HepG2 (cell line): Measurements from ENCODE around the gene DNASE2. TPM values are rescaled to one million over a fixed set of nuclear protein-coding genes. Genes with fewer than 3 reads are reported as not detected.
A peak's percentile ranks its signal among the peaks of the same experiment; 100 is the strongest.

ENCODE experiments used
- EED ChIP-seq: sonication (generic); formaldehyde crosslinking; IDR thresholded peaks from 2 replicates; pipeline ENCODE4 v1.5.0; 2020; ENCODE audit warnings: mild to moderate bottlenecking, missing genetic modification reagents
- GZF1 ChIP-seq: sonication (generic); formaldehyde crosslinking; IDR thresholded peaks from 2 replicates; pipeline ENCODE4 v1.5.1; 2020; ENCODE audit warnings: mild to moderate bottlenecking, missing genetic modification reagents
- JARID2 ChIP-seq: sonication (generic); formaldehyde crosslinking; IDR thresholded peaks from 2 replicates; pipeline ENCODE4 v1.8.1; 2023; ENCODE audit warnings: missing genetic modification reagents, inconsistent platforms; ENCODE audit not compliant: insufficient replicate concordance
- SP4 ChIP-seq: sonication (generic); formaldehyde crosslinking; IDR thresholded peaks from 2 replicates; pipeline ENCODE4 v1.8.1; 2023; ENCODE audit warnings: mild to moderate bottlenecking, missing genetic modification reagents
- SRF ChIP-seq: IDR thresholded peaks from 2 replicates; pipeline ENCODE4 v1.6.1; 2011; ENCODE audit warnings: mild to moderate bottlenecking, low read depth, low read length, moderate library complexity
- SRY ChIP-seq: sonication (generic); formaldehyde crosslinking; IDR thresholded peaks from 2 replicates; pipeline ENCODE4 v1.8.0; 2022; ENCODE audit warnings: mild to moderate bottlenecking, missing genetic modification reagents
- TAF15 ChIP-seq: fragments of 200-400 bp; formaldehyde crosslinking; IDR thresholded peaks from one replicate; pipeline ENCODE4 v1.6.1; 2018; ENCODE audit warnings: mild to moderate bottlenecking, low read depth, low read length; ENCODE audit not compliant: poor library complexity, severe bottlenecking
- USF2 ChIP-seq, 2 experiments: sonication (generic) in 1 of 2; formaldehyde crosslinking in 1 of 2; IDR thresholded peaks; 2 replicates each; pipeline versions ENCODE4 v1.5.1 to v1.6.1; 2011 to 2020; ENCODE audit warnings: borderline replicate concordance in 1 of 2, low read depth in 1 of 2, low read length in 1 of 2, mild to moderate bottlenecking in 1 of 2, missing genetic modification reagents in 1 of 2, moderate library complexity in 1 of 2
- ZBTB21 ChIP-seq: sonication (generic); formaldehyde crosslinking; IDR thresholded peaks from 2 replicates; pipeline ENCODE4 v1.4.0; 2020; ENCODE audit warnings: missing genetic modification reagents
- ZBTB4 ChIP-seq: sonication (generic); formaldehyde crosslinking; IDR thresholded peaks from 2 replicates; pipeline ENCODE4 v1.4.0; 2020; ENCODE audit warnings: missing genetic modification reagents, mild to moderate bottlenecking, borderline replicate concordance
- ZGPAT ChIP-seq: IDR thresholded peaks from 2 replicates; pipeline ENCODE4 v1.6.1; 2016; ENCODE audit warnings: mild to moderate bottlenecking
- ZNF292 ChIP-seq: sonication (generic); formaldehyde crosslinking; IDR thresholded peaks from 2 replicates; pipeline ENCODE4 v1.8.1; 2022; ENCODE audit warnings: mild to moderate bottlenecking, low read depth, missing genetic modification reagents, borderline replicate concordance
- ZNF609 ChIP-seq: sonication (generic); formaldehyde crosslinking; IDR thresholded peaks from 2 replicates; pipeline ENCODE4 v1.4.0; 2020; ENCODE audit warnings: mild to moderate bottlenecking, missing genetic modification reagents, borderline replicate concordance
- ZNF776 ChIP-seq: sonication (generic); formaldehyde crosslinking; IDR thresholded peaks from 2 replicates; pipeline ENCODE4 v1.4.0; 2020; ENCODE audit warnings: mild to moderate bottlenecking, missing genetic modification reagents
- ZSCAN12 ChIP-seq: sonication (generic); formaldehyde crosslinking; IDR thresholded peaks from 2 replicates; pipeline ENCODE4 v1.9.0; 2021; ENCODE audit warnings: mild to moderate bottlenecking, missing genetic modification reagents
- polyA plus RNA-seq, 8 experiments: library from polyadenylated mRNA; depleted of rRNA in 3 of 8; stranded (reverse) in 7 of 8; unstranded in 1 of 8; fragments of >200 nt; fragmentation: Illumina TruSeq in 4 of 8; extraction: Trizol in 4 of 8; gene quantifications; 2 replicates each; pipeline versions ENCODE4 v1.2.1 to v1.2.3, GENCODE V29; 2011 to 2016; ENCODE audit warnings: low read depth in 4 of 8, missing spikeins in 1 of 8, mixed read lengths in 1 of 8; ENCODE audit not compliant: insufficient read depth in 1 of 8
- total RNA-seq, 5 experiments: library from RNA; depleted of rRNA; stranded (reverse); fragments of >200 nt; fragmentation: Illumina TruSeq; extraction: Trizol; gene quantifications; 2 replicates each; pipeline ENCODE4 v1.2.3, GENCODE V29; 2016; ENCODE audit warnings: low read depth in 1 of 5

DNASE2 gene
- total and polyA plus RNA-seq, 2 of the 13 experiments (the other 11 are each of a cell fraction or from before 2014, with no cell fraction given), result 7.5 to 16.2 TPM

- TF ChIP-seq ZNF609 (CRISPR knock-in tag) (peak; percentile 41; the same call in 1 of the 2 replicates), SP4 (CRISPR knock-in tag) (no peak), TAF15 (no peak), ZNF776 (CRISPR knock-in tag) (no peak), SRF (no peak), ZBTB4 (peak; percentile 78; the same call in 1 of the 2 replicates), ZSCAN12 (CRISPR knock-in tag) (no peak), USF2 (IDR thresholded peaks at IDR 0.05; ENCODE audit: low read depth, low read length) (no peak), USF2 (CRISPR knock-in tag; IDR thresholded peaks at IDR 0.05; ENCODE audit: borderline replicate concordance) (no peak), ZNF292 (CRISPR knock-in tag) (no peak), ZBTB21 (CRISPR knock-in tag) (no peak), SRY (CRISPR knock-in tag) (no peak), ZGPAT (CRISPR knock-in tag) (no peak), GZF1 (CRISPR knock-in tag) (no peak), JARID2 (CRISPR knock-in tag) (no peak), EED (CRISPR knock-in tag) (no peak)
These were observed 16.2 kb downstream of the DNASE2 start (continued) for GRCh38 chr19:12864721-12865715.
